ENCODE measurements around the gene PTPRD. TPM values are rescaled to one million over a fixed set of nuclear protein-coding genes. Genes with fewer than 3 reads are reported as not detected.

PTPRD gene
- total and polyA plus RNA-seq, 2 of the 4 experiments (the other 2 are of a cell fraction), result 0.07 to 0.18 TPM

DNA sequence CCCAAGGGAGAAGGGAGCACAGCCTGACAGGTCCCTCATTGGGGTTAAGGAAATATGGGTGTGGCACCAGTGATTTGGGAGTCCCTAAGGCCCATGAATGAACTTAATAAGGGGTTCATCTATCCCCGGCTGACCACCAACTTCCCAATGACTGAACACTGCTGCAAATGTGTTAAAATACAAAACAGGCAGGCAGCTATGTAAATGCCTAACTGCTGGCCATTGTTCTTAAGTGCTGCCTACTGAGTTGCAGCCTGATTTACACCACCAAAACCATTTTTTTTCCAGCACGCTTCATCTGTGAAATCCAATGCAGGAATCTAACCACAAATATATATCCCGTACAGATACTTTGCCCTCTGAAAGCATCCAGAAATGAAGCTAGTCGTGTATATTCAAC lies 478.5 kb downstream of the PTPRD start:
- intact Hi-C loops (cut with micrococcal nuclease), result no loop called here
- Histone ChIP-seq H3K4me3 (ENCODE audit: insufficient read depth, low read depth, low read length) (no peak overlapping the region), H3K9ac (ENCODE audit: low read depth, low read length) (no peak overlapping the region), H2BK120ac (ENCODE audit: low read depth, low read length) (no peak overlapping the region), H3K56ac (ENCODE audit: extremely low read depth, insufficient read depth, low read length) (no peak overlapping the region), H4K5ac (ENCODE audit: low read depth, low read length) (no peak overlapping the region), H2BK5ac (ENCODE audit: low read depth, low read length, poor library complexity, severe bottlenecking) (no peak overlapping the region), H3K4me2 (ENCODE audit: low read depth, low read length) (no peak overlapping the region), H4K8ac (ENCODE audit: low read depth in 2 of 2, low read length in 2 of 2) (no peak overlapping the region), H2AK9ac (replicated peaks; ENCODE audit: low read depth, low read length, poor library complexity) (no peak overlapping the region), H3K27me3 (ENCODE audit: control insufficient read depth, insufficient read depth, low read length) (no peaks in the 10 kb centered on the region), H4K20me1 (ENCODE audit: insufficient read depth, low read length) (no peaks in the 10 kb centered on the region), H3K9me3 (ENCODE audit: control insufficient read depth, insufficient read depth, low read length) (no peaks in the 10 kb centered on the region; the same call in 1 of the 2 replicates), H2BK15ac (ENCODE audit: low read depth, low read length) (no peak overlapping the region), H3K36me3 (ENCODE audit: control insufficient read depth, insufficient read depth, low read length) (no peaks in the 10 kb centered on the region), H2BK20ac (ENCODE audit: low read depth, low read length) (no peak overlapping the region), H2AK5ac (ENCODE audit: low read depth, low read length) (no peak overlapping the region), H3K79me1 (ENCODE audit: low read depth in 1 of 2, low read length in 2 of 2) (no peaks in the 10 kb centered on the region), H3K4me1 (ENCODE audit: control insufficient read depth, insufficient read depth, low read length) (no peaks in the 10 kb centered on the region), H2AFZ (replicated peaks; ENCODE audit: low read length, poor library complexity) (no peak overlapping the region), H3K23ac (ENCODE audit: low read depth, low read length) (no peak overlapping the region), H3K9me1 (ENCODE audit: insufficient read depth, low read length) (no peaks in the 10 kb centered on the region), H4K91ac (ENCODE audit: insufficient read depth, low read depth, low read length) (no peak overlapping the region), H3K4ac (ENCODE audit: low read depth, low read length) (no peak overlapping the region), H3K27ac (ENCODE audit: insufficient read depth, low read length) (no peak overlapping the region), H3K14ac (replicated peaks; ENCODE audit: low read depth, low read length) (no peak overlapping the region), H3K18ac (ENCODE audit: low read depth, low read length) (no peak overlapping the region)
- ATAC-seq (ENCODE audit: low read depth) (no peak), DNase-seq (no peak)
- dilution Hi-C loops (cut with HindIII; ENCODE audit: low sequenced_read_pairs, unreplicated experiment), result no loop called here
- 33% methylated on average over 1 of the region's 4 CpGs; no CpG with 5 or more reads in 1 of the 2 experiments for WGBS, 2 experiments (ENCODE audit: extremely low coverage in 2 of 2, insufficient read length in 1 of 2)
- no TSS peak for BruUV-seq (replicated peaks)
- in situ Hi-C loops (cut with MboI; ENCODE audit: low sequenced_read_pairs), result no loop called here
- TF ChIP-seq, protein P1, sequence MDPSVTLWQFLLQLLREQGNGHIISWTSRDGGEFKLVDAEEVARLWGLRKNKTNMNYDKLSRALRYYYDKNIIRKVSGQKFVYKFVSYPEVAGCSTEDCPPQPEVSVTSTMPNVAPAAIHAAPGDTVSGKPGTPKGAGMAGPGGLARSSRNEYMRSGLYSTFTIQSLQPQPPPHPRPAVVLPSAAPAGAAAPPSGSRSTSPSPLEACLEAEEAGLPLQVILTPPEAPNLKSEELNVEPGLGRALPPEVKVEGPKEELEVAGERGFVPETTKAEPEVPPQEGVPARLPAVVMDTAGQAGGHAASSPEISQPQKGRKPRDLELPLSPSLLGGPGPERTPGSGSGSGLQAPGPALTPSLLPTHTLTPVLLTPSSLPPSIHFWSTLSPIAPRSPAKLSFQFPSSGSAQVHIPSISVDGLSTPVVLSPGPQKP (IDR thresholded peaks at IDR 0.05; ENCODE audit: borderline replicate concordance, low read depth, low read length), result no peak
- TF ChIP-seq RCOR1 (IDR thresholded peaks at IDR 0.05; ENCODE audit: insufficient replicate concordance, low read length) (no peak), MXI1 (IDR thresholded peaks at IDR 0.05; ENCODE audit: borderline replicate concordance, low read depth, low read length) (no peak), RAD21 (IDR thresholded peaks at IDR 0.05; ENCODE audit: low read length) (no peak), SMC3 (IDR thresholded peaks at IDR 0.05; ENCODE audit: low read depth, low read length) (no peak), MAZ (IDR thresholded peaks at IDR 0.05; ENCODE audit: borderline replicate concordance, low read depth, low read length) (no peak), FOS (IDR thresholded peaks at IDR 0.05; ENCODE audit: low read depth, low read length) (no peak), CHD1 (IDR thresholded peaks at IDR 0.05; ENCODE audit: low read depth, low read length) (no peak), POLR2A (IDR thresholded peaks at IDR 0.05; ENCODE audit: low read depth, low read length) (no peak), NFE2L2 (IDR thresholded peaks at IDR 0.05; ENCODE audit: low read depth, low read length) (no peak), RFX5 (IDR thresholded peaks at IDR 0.05; ENCODE audit: low read depth, low read length) (no peak), BHLHE40 (IDR thresholded peaks at IDR 0.05; ENCODE audit: low read depth, low read length) (no peak), CEBPB (IDR thresholded peaks at IDR 0.05; ENCODE audit: low read depth, low read length) (no peak), MAFK (IDR thresholded peaks at IDR 0.05; ENCODE audit: low read depth, low read length) (no peak)
- TF ChIP-seq, protein P2, sequence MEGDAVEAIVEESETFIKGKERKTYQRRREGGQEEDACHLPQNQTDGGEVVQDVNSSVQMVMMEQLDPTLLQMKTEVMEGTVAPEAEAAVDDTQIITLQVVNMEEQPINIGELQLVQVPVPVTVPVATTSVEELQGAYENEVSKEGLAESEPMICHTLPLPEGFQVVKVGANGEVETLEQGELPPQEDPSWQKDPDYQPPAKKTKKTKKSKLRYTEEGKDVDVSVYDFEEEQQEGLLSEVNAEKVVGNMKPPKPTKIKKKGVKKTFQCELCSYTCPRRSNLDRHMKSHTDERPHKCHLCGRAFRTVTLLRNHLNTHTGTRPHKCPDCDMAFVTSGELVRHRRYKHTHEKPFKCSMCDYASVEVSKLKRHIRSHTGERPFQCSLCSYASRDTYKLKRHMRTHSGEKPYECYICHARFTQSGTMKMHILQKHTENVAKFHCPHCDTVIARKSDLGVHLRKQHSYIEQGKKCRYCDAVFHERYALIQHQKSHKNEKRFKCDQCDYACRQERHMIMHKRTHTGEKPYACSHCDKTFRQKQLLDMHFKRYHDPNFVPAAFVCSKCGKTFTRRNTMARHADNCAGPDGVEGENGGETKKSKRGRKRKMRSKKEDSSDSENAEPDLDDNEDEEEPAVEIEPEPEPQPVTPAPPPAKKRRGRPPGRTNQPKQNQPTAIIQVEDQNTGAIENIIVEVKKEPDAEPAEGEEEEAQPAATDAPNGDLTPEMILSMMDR (conservative IDR thresholded peaks at IDR 0.05; ENCODE audit: low read depth, low read length), result no peak
- TF ChIP-seq, protein P3, sequence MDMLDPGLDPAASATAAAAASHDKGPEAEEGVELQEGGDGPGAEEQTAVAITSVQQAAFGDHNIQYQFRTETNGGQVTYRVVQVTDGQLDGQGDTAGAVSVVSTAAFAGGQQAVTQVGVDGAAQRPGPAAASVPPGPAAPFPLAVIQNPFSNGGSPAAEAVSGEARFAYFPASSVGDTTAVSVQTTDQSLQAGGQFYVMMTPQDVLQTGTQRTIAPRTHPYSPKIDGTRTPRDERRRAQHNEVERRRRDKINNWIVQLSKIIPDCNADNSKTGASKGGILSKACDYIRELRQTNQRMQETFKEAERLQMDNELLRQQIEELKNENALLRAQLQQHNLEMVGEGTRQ (IDR thresholded peaks at IDR 0.05; ENCODE audit: low read depth, low read length), result no peak
- ChIA-PET POLR2A (ENCODE audit: unreplicated experiment) (no interaction called here), CTCF (no interaction called here)
